ENCODE results near the gene KIAA0930. TPM values are rescaled to one million over a fixed set of nuclear protein-coding genes. Genes with fewer than 3 reads are reported as not detected.

Gene KIAA0930
- total and polyA plus RNA-seq, 2 experiments from 2014 or later: 15.0 to 78.6 TPM

DNA sequence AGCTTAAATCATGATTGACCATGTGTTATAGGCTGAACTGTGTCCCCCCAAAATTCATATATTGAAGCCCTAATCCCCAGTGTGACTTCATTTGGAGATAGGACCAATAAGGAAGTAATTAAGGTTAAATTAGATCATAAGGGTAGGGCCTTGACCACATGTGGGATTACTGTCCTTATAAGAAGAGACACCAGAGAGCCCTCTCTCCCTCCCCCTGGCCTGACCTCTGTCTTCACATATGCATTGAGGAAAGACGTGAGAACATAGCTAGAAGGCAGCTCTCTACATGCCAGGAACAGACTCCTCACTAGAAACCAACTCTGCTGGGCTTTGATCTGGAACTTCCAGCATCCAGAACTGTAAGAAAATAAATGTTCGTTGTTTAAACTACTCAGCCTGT, 90.6 kb downstream of the KIAA0930 start:
- Histone ChIP-seq H4K20me1 (replicated peaks; ENCODE audit: insufficient read depth) (peaks cover 6% of the 10 kb centered on the region; the same call in 1 of the 2 replicates), H2AFZ (no peak overlapping the region), H3K36me3 (ENCODE audit: insufficient read depth) (no peaks in the 10 kb centered on the region), H3F3A (replicated peaks; ENCODE audit: low read depth) (0 out of 2 replicates have a peak, but pooled peaks cover 9% of the 10 kb centered on the region), H3K4me1 (ENCODE audit: insufficient read depth) (no peaks in the 10 kb centered on the region), H3K79me2 (replicated peaks; ENCODE audit: insufficient read depth) (no peaks in the 10 kb centered on the region), H3K9me2 (ENCODE audit: insufficient read depth) (no peaks in the 10 kb centered on the region), H3K4me2 (no peak overlapping the region), H3K4me3 (no peak overlapping the region), H3K27ac (ENCODE audit: low read depth) (no peak overlapping the region), H3K27me3 (ENCODE audit: insufficient read depth) (no peaks in the 10 kb centered on the region)
- no peak overlapping the region for H3K4me3 Mint-ChIP-seq
- no peak for TF ChIP-seq EZH2phosphoT487 (IDR thresholded peaks at IDR 0.05; ENCODE audit: unreplicated experiment)
- TF ChIP-seq, protein P1, sequence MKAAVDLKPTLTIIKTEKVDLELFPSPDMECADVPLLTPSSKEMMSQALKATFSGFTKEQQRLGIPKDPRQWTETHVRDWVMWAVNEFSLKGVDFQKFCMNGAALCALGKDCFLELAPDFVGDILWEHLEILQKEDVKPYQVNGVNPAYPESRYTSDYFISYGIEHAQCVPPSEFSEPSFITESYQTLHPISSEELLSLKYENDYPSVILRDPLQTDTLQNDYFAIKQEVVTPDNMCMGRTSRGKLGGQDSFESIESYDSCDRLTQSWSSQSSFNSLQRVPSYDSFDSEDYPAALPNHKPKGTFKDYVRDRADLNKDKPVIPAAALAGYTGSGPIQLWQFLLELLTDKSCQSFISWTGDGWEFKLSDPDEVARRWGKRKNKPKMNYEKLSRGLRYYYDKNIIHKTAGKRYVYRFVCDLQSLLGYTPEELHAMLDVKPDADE (IDR thresholded peaks at IDR 0.05): no peak
- TF ChIP-seq, protein P2, sequence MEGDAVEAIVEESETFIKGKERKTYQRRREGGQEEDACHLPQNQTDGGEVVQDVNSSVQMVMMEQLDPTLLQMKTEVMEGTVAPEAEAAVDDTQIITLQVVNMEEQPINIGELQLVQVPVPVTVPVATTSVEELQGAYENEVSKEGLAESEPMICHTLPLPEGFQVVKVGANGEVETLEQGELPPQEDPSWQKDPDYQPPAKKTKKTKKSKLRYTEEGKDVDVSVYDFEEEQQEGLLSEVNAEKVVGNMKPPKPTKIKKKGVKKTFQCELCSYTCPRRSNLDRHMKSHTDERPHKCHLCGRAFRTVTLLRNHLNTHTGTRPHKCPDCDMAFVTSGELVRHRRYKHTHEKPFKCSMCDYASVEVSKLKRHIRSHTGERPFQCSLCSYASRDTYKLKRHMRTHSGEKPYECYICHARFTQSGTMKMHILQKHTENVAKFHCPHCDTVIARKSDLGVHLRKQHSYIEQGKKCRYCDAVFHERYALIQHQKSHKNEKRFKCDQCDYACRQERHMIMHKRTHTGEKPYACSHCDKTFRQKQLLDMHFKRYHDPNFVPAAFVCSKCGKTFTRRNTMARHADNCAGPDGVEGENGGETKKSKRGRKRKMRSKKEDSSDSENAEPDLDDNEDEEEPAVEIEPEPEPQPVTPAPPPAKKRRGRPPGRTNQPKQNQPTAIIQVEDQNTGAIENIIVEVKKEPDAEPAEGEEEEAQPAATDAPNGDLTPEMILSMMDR (conservative IDR thresholded peaks at IDR 0.05; ENCODE audit: low read depth in 2 of 2): no peak
- TF ChIP-seq JUNB (IDR thresholded peaks at IDR 0.05; ENCODE audit: unreplicated experiment): no peak
- TF ChIP-seq CREB1 (CRISPR knock-in tag; IDR thresholded peaks at IDR 0.05; ENCODE audit: low read depth): no peak
- no peak for TF ChIP-seq POLR2AphosphoS5 (IDR thresholded peaks at IDR 0.05; ENCODE audit: low read depth)
- TF ChIP-seq NANOG (IDR thresholded peaks at IDR 0.05; ENCODE audit: borderline replicate concordance): no peak
- no peak for TF ChIP-seq REST (IDR thresholded peaks at IDR 0.05; ENCODE audit: unreplicated experiment)
- no peak for TF ChIP-seq ZNF331 (CRISPR knock-in tag; IDR thresholded peaks at IDR 0.05; ENCODE audit: low read depth)
- no peak for TF ChIP-seq ZNF114 (CRISPR knock-in tag; IDR thresholded peaks at IDR 0.05)
- TF ChIP-seq ZNF462 (CRISPR knock-in tag; IDR thresholded peaks at IDR 0.05): no peak
- no peak for TF ChIP-seq STAT1 (IDR thresholded peaks at IDR 0.05; ENCODE audit: unreplicated experiment)
- no peak for TF ChIP-seq EZH2 (IDR thresholded peaks at IDR 0.05; ENCODE audit: low read depth, unreplicated experiment)
- H3K4me1 Mint-ChIP-seq: no peaks in the 10 kb centered on the region
- H3K9me3 Mint-ChIP-seq: no peaks in the 10 kb centered on the region
- H3K27me3 Mint-ChIP-seq (ENCODE audit: insufficient read depth, low read depth, poor library complexity): no peaks in the 10 kb centered on the region
- DNase-seq (ENCODE audit: low spot score) (no peak), ATAC-seq (no peak)
- H3K36me3 Mint-ChIP-seq (ENCODE audit: low read depth): 0 out of 3 replicates have a peak, but pooled peaks cover 6% of the 10 kb centered on the region
- H3K27ac Mint-ChIP-seq: no peak overlapping the region

Measured in GM23338 (cell line).